ENCODE results near the gene SUPT16H. TPM values are rescaled to one million over a fixed set of nuclear protein-coding genes. Genes with fewer than 3 reads are reported as not detected.

Gene SUPT16H
- total and polyA plus RNA-seq, 10 of the 15 experiments (the other 5 are each of a cell fraction or from before 2014, with no cell fraction given) = 90.7 to 201 (median 121) TPM

DNA sequence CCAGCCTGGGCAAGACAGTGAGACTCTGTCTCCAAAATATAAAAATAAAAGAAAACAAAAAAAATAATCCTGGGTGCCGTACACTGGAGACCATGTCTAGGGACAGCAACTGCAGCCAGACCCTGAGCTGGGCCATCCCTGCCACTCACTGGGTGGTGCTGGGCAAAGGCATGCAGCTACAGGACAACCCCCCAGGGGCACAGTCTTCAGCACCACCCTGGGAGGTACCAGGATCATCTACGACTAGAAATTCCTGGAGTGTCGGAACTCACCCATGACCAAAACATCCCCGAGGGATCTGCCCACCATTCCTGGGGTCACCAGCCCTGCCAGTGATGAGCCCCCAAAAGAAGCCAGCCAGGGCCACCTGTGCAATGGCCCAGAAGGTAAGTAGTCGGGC is 35.7 kb upstream of the SUPT16H start (continued):
- TF ChIP-seq, protein P1, sequence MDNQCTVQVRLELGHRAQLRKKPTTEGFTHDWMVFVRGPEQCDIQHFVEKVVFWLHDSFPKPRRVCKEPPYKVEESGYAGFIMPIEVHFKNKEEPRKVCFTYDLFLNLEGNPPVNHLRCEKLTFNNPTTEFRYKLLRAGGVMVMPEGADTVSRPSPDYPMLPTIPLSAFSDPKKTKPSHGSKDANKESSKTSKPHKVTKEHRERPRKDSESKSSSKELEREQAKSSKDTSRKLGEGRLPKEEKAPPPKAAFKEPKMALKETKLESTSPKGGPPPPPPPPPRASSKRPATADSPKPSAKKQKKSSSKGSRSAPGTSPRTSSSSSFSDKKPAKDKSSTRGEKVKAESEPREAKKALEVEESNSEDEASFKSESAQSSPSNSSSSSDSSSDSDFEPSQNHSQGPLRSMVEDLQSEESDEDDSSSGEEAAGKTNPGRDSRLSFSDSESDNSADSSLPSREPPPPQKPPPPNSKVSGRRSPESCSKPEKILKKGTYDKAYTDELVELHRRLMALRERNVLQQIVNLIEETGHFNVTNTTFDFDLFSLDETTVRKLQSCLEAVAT (IDR thresholded peaks at IDR 0.05) = no peak
- TF ChIP-seq FOS (IDR thresholded peaks at IDR 0.05; ENCODE audit: borderline replicate concordance, extremely low read depth, insufficient read length) (no peak), POLR2AphosphoS5 (IDR thresholded peaks at IDR 0.05; ENCODE audit: low read length) (no peak), EED (IDR thresholded peaks at IDR 0.05; ENCODE audit: low read depth) (no peak), ZNF217 (IDR thresholded peaks at IDR 0.05) (no peak), CBX5 (IDR thresholded peaks at IDR 0.05; ENCODE audit: low read depth) (no peak), JUND (IDR thresholded peaks at IDR 0.05; ENCODE audit: low read depth, low read length) (no peak), MEF2B (IDR thresholded peaks at IDR 0.05; ENCODE audit: partially characterized antibody, poor library complexity, severe bottlenecking) (no peak), CEBPB (IDR thresholded peaks at IDR 0.05; ENCODE audit: borderline replicate concordance in 1 of 2, low read depth in 2 of 2, low read length in 2 of 2) (no peak)

DNA sequence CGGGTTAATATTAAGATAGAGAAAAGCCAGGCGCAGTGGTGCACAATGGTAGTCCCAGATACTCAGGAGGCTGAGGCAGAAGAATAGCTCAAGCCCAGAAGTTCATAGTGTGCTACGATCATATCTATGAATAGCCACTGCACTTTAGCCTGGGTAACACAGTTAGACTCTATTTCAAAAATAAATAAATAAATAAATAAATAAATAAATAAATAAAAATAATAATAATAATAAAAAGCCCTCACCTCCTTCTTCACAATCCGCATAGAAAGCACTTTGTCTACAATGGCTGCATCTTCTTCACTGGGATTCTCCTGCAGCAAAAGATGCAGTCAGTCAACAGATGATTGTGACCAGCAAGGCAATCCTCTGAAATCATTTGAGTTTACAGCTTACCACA is 31.5 kb upstream of the SUPT16H start:
- no peak for ATAC-seq
- ChIA-PET RAD21 (ENCODE audit: unreplicated experiment) (interaction anchor here (1.0 to 1.4 kb wide), 2 partner anchors 22 to 33 kb away, joined by 3 to 4 read pairs; no protein-coding TSS in a partner anchor), POLR2A (interaction anchor here (0.6 to 1.0 kb wide), 4 partner anchors 18 to 195 kb away, joined by 3 to 8 read pairs (median 4); partner anchors contain the start of gene SUPT16H), CTCF (interaction anchor here (0.6 to 1.0 kb wide), 3 partner anchors 22 to 619 kb away, joined by 3 to 4 read pairs (median 3); no protein-coding TSS in a partner anchor), SMC1A (ENCODE audit: uncharacterized antibody, unreplicated experiment) (interaction anchor here (0.7 to 1.8 kb wide), 7 partner anchors 9 to 173 kb away, joined by 3 to 7 read pairs (median 3); no protein-coding TSS in a partner anchor)
- WGBS (ENCODE audit: insufficient coverage, insufficient replicate concordance, low lambda C conversion rate, missing lambda C conversion rate) = 100% methylated on average over 4 of the region's 4 CpGs
- no peak for DNase-seq (ENCODE audit: low read depth, low spot score)
- in situ Hi-C loops (cut with MboI) = no loop called here
- Histone ChIP-seq H2AFZ (ENCODE audit: control insufficient read depth, low read depth, low read length) (no peak overlapping the region), H4K20me1 (ENCODE audit: control insufficient read depth, insufficient read depth) (no peaks in the 10 kb centered on the region), H3K4me3 (no peak overlapping the region), H3K9me3 (replicated peaks; ENCODE audit: control insufficient read depth, insufficient read depth, low read length) (no peaks in the 10 kb centered on the region), H3K4me2 (ENCODE audit: control insufficient read depth, insufficient read depth) (no peak overlapping the region), H3K79me2 (ENCODE audit: control insufficient read depth, insufficient read depth, low read length) (no peaks in the 10 kb centered on the region), H3K27me3 (replicated peaks in 1 of 2; ENCODE audit: control insufficient read depth in 2 of 2, insufficient read depth in 2 of 2, low read length in 1 of 2) (no peaks in the 10 kb centered on the region), H3K27ac (ENCODE audit: control insufficient read depth, insufficient read depth) (no peak overlapping the region), H3K4me1 (ENCODE audit: control insufficient read depth, insufficient read depth, low read length) (peaks cover 9% of the 10 kb centered on the region; the same call in 1 of the 2 replicates), H3K9ac (ENCODE audit: control insufficient read depth, insufficient read depth, low read length) (no peak overlapping the region), H3K36me3 (ENCODE audit: control insufficient read depth in 2 of 2, insufficient read depth in 2 of 2, low read length in 1 of 2) (peaks cover 8 to 13% of the 10 kb centered on the region in 2 experiments; a peak in 3 of 4 replicates)
- intact Hi-C loops (cut with micrococcal nuclease; ENCODE audit: unreplicated experiment) = no loop called here
- no peak for FAIRE-seq
- no TSS peak for BruUV-seq (replicated peaks)
- TF ChIP-seq ZNF24 (IDR thresholded peaks at IDR 0.05) (no peak), SMC3 (IDR thresholded peaks at IDR 0.05; ENCODE audit: borderline replicate concordance, low read length) (no peak), ZSCAN29 (IDR thresholded peaks at IDR 0.05) (no peak), FOXM1 (IDR thresholded peaks at IDR 0.05; ENCODE audit: low read depth, low read length) (no peak), BRCA1 (IDR thresholded peaks at IDR 0.05; ENCODE audit: low read depth, low read length) (no peak), ZNF622 (IDR thresholded peaks at IDR 0.05) (no peak), POLR2AphosphoS5 (IDR thresholded peaks at IDR 0.05; ENCODE audit: low read length) (no peak), MXI1 (IDR thresholded peaks at IDR 0.05; ENCODE audit: low read depth, low read length) (no peak)
- TF ChIP-seq, protein P2, sequence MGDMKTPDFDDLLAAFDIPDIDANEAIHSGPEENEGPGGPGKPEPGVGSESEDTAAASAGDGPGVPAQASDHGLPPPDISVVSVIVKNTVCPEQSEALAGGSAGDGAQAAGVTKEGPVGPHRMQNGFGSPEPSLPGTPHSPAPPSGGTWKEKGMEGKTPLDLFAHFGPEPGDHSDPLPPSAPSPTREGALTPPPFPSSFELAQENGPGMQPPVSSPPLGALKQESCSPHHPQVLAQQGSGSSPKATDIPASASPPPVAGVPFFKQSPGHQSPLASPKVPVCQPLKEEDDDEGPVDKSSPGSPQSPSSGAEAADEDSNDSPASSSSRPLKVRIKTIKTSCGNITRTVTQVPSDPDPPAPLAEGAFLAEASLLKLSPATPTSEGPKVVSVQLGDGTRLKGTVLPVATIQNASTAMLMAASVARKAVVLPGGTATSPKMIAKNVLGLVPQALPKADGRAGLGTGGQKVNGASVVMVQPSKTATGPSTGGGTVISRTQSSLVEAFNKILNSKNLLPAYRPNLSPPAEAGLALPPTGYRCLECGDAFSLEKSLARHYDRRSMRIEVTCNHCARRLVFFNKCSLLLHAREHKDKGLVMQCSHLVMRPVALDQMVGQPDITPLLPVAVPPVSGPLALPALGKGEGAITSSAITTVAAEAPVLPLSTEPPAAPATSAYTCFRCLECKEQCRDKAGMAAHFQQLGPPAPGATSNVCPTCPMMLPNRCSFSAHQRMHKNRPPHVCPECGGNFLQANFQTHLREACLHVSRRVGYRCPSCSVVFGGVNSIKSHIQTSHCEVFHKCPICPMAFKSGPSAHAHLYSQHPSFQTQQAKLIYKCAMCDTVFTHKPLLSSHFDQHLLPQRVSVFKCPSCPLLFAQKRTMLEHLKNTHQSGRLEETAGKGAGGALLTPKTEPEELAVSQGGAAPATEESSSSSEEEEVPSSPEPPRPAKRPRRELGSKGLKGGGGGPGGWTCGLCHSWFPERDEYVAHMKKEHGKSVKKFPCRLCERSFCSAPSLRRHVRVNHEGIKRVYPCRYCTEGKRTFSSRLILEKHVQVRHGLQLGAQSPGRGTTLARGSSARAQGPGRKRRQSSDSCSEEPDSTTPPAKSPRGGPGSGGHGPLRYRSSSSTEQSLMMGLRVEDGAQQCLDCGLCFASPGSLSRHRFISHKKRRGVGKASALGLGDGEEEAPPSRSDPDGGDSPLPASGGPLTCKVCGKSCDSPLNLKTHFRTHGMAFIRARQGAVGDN (IDR thresholded peaks at IDR 0.05) = no peak
